ENCODE data around the gene KRTAP26-1.

Gene KRTAP26-1

DNA sequence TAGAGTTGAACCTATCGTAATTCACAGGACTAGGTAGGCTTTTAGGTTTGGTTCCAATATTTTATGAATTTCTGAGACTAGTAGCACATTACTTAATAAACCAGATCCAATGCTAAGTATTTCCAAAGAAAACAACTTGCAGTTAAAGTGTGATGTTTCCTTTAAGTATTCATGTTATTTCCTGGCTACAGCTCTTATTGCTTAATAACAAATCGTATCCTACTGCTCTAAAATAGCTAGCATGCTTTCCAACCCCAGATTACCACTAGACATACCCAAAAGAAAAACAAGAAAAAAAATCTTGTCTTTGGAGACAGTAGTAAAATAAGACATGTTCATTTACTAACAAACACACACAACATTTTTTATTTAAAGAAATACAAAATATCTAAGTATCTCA lies 16.5 kb upstream of the KRTAP26-1 start:
- DNase-seq (ENCODE audit: insufficient read length) (no peak), FAIRE-seq (no peak)
- TF ChIP-seq TAF1 (IDR thresholded peaks at IDR 0.05; ENCODE audit: borderline replicate concordance, low read depth, low read length), result no peak
- no peak for TF ChIP-seq POLR2A (IDR thresholded peaks at IDR 0.05; ENCODE audit: low read depth, low read length)
- no peak for TF ChIP-seq POLR2AphosphoS5 (IDR thresholded peaks at IDR 0.05; ENCODE audit: low read depth, low read length)

DNA sequence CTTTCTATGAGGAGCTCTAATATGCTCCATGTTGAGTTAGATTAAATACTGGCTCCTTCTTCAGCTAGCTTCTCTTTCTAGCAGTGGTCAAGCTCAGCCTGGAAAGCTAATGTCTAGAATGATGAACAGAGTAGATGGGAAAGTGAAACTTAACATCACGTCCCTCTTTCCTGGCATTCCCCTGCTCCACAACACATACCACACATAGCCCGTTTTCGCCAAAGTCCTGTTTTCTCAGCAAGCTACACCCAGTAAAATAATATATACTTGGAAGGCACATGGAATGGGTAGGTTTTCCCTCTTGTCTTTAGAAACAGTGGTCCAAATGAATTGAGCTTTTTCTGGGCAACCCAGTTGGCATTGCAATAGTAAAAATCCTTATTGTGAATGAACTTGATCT lies 13.6 kb upstream of the KRTAP26-1 start:
- TF ChIP-seq POLR2A (IDR thresholded peaks at IDR 0.05; ENCODE audit: low read depth, low read length), result no peak
- TF ChIP-seq TAF1 (IDR thresholded peaks at IDR 0.05; ENCODE audit: borderline replicate concordance, low read depth, low read length), result no peak
- no peak for FAIRE-seq

DNA sequence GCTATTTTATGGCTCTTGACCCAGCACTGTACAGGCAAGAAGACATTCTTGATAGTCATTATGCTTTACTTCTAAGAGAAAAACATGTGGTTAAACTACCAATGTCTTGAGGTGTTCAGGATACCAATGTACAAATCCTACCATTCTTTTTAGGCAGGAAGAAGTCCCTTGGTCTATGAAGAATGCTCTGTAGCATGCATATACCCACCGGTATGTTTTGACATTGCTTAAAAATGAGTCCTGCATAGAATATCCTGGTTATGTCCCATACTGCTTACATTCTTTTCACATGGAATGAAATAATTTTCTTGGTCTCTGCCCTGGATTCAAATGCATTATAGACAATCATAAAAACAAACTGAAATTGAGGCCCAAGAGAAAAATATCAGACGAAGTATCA lies 12.6 kb upstream of the KRTAP26-1 start:
- FAIRE-seq (no peak), DNase-seq (ENCODE audit: insufficient read length) (no peak)
- TF ChIP-seq TAF1 (IDR thresholded peaks at IDR 0.05; ENCODE audit: borderline replicate concordance, low read depth, low read length) (no peak), POLR2AphosphoS5 (IDR thresholded peaks at IDR 0.05; ENCODE audit: low read depth, low read length) (no peak), POLR2A (IDR thresholded peaks at IDR 0.05; ENCODE audit: low read depth, low read length) (no peak)

More for the DNA sequence above, 13.6 kb upstream of the KRTAP26-1 start:
- no peak for DNase-seq (ENCODE audit: insufficient read length)

DNA sequence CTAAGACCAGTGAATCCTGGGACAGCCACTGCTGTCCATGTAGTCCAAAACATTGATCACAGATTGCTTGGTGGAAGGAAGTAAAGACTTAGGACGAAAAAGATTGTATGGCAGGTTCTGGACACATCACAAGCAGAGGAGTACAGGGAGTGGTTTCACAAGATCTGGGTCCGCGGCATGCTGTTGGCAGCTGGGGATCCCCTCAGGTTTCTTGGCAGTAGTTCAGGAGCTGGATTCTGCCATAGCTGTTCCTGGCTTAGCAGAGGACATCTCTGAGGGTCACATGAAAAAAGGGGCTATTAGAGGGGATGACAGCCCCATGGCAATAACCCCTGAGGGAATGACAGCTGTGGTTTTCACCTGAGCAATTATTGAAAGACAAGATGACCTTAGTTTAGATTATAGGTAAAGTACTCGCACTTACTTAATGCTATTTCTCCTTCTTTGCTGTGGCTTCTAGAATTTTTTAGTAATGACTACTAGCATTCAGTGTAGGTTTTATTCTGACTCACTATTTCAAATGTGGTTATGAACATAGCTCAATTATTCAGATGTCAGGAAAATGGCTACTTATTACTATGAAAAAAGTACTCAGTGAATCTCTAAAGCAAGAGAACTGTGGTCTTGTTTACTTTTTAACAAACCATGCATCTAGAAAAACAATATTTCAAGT lies 9.2 kb upstream of the KRTAP26-1 start:
- DNase-seq (ENCODE audit: insufficient read length), result no peak
- no peak for FAIRE-seq
- no peak for TF ChIP-seq POLR2A (IDR thresholded peaks at IDR 0.05; ENCODE audit: low read depth, low read length)
- no peak for TF ChIP-seq POLR2AphosphoS5 (IDR thresholded peaks at IDR 0.05; ENCODE audit: low read depth, low read length)
- no peak for TF ChIP-seq TAF1 (IDR thresholded peaks at IDR 0.05; ENCODE audit: borderline replicate concordance, low read depth, low read length)

DNA sequence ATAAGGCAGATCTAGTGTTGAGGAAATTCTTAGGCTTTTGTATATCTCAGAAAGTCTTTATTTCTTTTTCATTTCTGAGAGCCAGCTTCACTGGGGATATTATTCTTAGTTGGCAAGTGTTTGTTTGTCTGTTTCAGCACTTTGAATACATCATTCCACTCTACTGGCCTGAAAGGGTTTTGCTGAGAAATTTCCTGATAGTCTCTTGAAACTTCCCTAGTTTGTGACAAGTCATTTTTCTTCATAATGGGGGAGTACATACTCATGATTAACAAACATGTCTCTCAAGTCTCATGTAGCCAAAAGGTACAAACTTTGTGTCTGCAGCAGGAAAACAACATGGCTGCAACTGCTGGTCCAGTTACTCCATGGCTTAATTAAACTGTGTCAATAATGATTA lies 6.3 kb upstream of the KRTAP26-1 start:
- TF ChIP-seq POLR2A (IDR thresholded peaks at IDR 0.05; ENCODE audit: low read depth, low read length) (no peak), POLR2AphosphoS5 (IDR thresholded peaks at IDR 0.05; ENCODE audit: low read depth, low read length) (no peak), TAF1 (IDR thresholded peaks at IDR 0.05; ENCODE audit: borderline replicate concordance, low read depth, low read length) (no peak)
- FAIRE-seq (no peak), DNase-seq (ENCODE audit: insufficient read length) (no peak)

DNA sequence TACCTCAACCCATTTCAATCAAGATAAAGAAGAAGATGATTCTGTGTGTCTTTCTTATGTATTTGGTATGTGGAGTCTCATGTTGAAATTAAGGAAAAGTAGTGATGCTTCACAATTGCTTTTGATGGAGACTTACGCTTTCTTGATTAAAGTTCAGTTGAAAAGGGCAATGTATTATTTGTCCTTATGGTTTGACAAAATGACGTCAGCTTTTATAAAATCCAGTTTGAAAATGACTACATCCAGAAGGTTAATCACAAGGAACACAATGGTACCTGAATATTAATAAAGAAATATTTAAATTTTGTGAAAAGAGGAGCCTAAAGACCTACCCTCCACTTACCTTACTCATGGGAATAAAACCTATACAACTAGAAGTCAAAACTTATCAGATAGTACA lies 4.4 kb downstream of the KRTAP26-1 start:
- DNase-seq (ENCODE audit: insufficient read length) (no peak), FAIRE-seq (no peak)
- TF ChIP-seq TAF1 (IDR thresholded peaks at IDR 0.05; ENCODE audit: borderline replicate concordance, low read depth, low read length) (no peak), POLR2AphosphoS5 (IDR thresholded peaks at IDR 0.05; ENCODE audit: low read depth, low read length) (no peak), POLR2A (IDR thresholded peaks at IDR 0.05; ENCODE audit: low read depth, low read length) (no peak)

DNA sequence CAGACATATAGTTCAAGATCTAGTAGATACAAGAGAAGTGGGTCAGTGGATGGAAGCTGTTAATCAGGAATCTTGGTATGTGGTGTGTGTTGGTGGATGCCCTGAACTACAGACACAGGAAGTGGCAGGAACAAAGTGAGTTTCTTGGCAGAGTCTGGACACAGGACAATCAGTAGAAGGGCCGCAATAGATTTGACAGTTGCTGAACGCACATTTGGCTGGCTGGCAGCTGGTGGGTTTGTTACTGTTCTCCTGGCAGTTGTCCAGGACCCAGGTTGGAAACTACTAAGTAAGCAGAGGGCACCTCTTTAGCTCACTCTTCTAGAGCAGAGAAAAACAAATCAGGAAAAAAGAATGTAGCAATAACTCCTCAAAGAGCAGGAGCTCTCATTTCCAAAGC lies 13.2 kb downstream of the KRTAP26-1 start:
- FAIRE-seq (no peak), DNase-seq (ENCODE audit: insufficient read length) (no peak)
- no peak for TF ChIP-seq POLR2AphosphoS5 (IDR thresholded peaks at IDR 0.05; ENCODE audit: low read depth, low read length)
- TF ChIP-seq POLR2A (IDR thresholded peaks at IDR 0.05; ENCODE audit: low read depth, low read length), result no peak
- no peak for TF ChIP-seq TAF1 (IDR thresholded peaks at IDR 0.05; ENCODE audit: borderline replicate concordance, low read depth, low read length)

DNA sequence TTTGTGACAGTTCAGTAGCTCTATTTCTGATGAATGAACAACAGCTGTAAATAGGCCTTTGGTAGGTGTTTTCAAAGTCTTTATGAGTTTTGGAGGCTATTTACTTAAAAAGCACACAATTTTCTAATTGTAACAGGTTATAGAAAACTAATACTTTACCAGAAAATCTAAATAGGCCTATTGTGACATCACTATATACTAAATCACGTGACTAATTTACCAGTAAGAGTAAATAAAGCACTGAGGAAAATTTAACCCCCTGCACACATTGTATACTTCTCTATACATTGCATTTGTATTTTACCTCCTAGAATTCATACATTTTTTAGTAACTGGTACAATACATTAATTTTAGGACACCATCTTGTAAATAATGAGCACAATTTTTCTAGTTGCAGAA lies 15.0 kb downstream of the KRTAP26-1 start:
- no peak for TF ChIP-seq POLR2A (IDR thresholded peaks at IDR 0.05; ENCODE audit: low read depth, low read length)
- TF ChIP-seq POLR2AphosphoS5 (IDR thresholded peaks at IDR 0.05; ENCODE audit: low read depth, low read length), result no peak
- FAIRE-seq (no peak), DNase-seq (ENCODE audit: insufficient read length) (no peak)

DNA sequence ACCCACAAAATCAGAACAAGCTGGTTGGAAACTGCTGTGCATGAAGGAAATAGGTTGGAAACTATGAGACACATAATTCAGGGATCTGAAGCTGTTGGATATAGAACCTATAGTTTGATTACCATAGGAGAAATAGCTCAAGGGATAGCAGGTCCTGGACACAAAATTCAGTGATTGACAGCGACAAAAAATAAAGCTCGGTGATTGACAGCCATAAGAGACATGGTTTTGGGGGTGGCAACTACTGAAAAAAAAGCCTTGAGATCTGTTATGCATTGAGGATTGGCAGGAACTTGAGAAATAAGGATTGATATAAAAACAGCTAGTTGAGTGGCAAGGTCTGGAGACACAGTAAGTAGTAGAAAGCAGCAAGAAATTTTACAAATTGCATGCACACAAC lies 30.9 kb downstream of the KRTAP26-1 start, which contains the start of gene KRTAP25-1:
TSS of gene KRTAP25-1 (minus strand) at position 300 of the 400 bp plus-strand sequence. CDS start at position 276, 24 bp downstream.
- FAIRE-seq (no peak), DNase-seq (ENCODE audit: insufficient read length) (no peak)
- TF ChIP-seq POLR2AphosphoS5 (IDR thresholded peaks at IDR 0.05; ENCODE audit: low read depth, low read length) (no peak), TAF1 (IDR thresholded peaks at IDR 0.05; ENCODE audit: borderline replicate concordance, low read depth, low read length) (no peak), POLR2A (IDR thresholded peaks at IDR 0.05; ENCODE audit: low read depth, low read length) (no peak)

DNA sequence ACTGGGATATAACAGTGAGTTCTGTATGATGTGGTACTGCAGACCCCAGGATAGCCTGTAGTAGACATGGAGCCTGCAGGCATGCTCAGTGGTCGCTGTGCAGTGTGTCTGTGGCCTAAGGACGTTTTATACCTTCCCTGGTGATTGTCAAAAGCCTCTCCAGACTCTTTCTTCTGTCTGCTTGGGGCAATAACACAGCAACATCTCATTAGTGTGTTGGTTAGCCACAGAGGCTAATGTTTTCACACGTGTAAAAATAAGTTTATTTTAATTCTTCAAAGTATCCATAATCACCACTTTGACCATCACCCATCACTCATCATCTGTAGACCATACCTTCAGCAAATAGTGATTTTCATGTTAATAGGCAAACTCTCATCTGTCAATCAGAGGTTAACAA lies 37.3 kb downstream of the KRTAP26-1 start, which contains the start of gene KRTAP24-1:
TSS of gene KRTAP24-1 (minus strand) at position 101 of the 400 bp plus-strand sequence. CDS start at position 83, 18 bp downstream.
- no peak for DNase-seq (ENCODE audit: insufficient read length)
- FAIRE-seq, result no peak
- TF ChIP-seq POLR2A (IDR thresholded peaks at IDR 0.05; ENCODE audit: low read depth, low read length) (no peak), POLR2AphosphoS5 (IDR thresholded peaks at IDR 0.05; ENCODE audit: low read depth, low read length) (no peak)

DNA sequence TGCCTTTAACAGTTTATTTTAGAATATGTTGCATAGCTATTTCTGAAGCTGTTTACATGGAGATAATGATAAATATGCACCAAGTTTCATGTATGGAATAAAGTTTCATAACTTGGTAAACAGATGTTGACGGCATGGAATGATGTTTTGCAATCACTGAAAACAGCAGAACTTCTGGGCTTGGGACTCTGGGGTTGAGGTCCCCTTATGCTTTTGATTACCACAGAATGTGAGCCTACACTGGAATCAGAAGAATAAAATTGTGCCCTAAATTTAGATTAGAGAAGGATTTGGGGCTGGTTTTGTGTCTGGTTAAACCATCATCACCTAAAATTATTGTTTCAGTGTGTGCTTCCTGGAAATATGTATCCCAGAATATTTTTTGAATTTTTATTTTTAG lies 48.5 kb downstream of the KRTAP26-1 start:
- no peak for FAIRE-seq

DNA sequence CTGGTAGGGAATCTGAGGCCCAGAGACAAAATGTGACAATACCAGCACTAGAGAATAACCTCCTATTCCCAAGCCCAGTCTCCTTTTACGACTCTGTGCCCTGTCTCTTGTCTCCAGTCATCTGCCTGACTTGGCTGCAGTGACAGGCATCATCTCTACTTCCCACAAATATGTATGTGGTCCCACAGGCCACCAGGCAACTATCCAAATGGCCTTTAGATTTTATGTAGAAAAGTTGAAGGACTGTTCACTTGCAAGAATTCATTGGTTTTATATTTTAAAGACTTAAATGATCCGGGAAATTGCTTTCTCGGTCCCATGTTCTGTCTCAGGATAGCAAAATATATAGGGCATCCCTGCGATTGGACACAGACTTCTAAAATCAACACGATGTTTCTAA lies 49.0 kb downstream of the KRTAP26-1 start:
- DNase-seq (ENCODE audit: insufficient read length) (no peak), FAIRE-seq (no peak)
- TF ChIP-seq TAF1 (IDR thresholded peaks at IDR 0.05; ENCODE audit: borderline replicate concordance, low read depth, low read length) (no peak), POLR2AphosphoS5 (IDR thresholded peaks at IDR 0.05; ENCODE audit: low read depth, low read length) (no peak), POLR2A (IDR thresholded peaks at IDR 0.05; ENCODE audit: low read depth, low read length) (no peak)

More for the DNA sequence above, 48.5 kb downstream of the KRTAP26-1 start:
- no peak for DNase-seq (ENCODE audit: insufficient read length)
- no peak for TF ChIP-seq POLR2AphosphoS5 (IDR thresholded peaks at IDR 0.05; ENCODE audit: low read depth, low read length)
- TF ChIP-seq TAF1 (IDR thresholded peaks at IDR 0.05; ENCODE audit: borderline replicate concordance, low read depth, low read length), result no peak
- no peak for TF ChIP-seq POLR2A (IDR thresholded peaks at IDR 0.05; ENCODE audit: low read depth, low read length)
